Activated CD8-positive, alpha-beta T cell treated with anti-CD3 and anti-CD28 coated beads, Interleukin-2, amount 10 ng/mL, durations not matched to agents 7 days and 5 days (primary cell): ENCODE results near the gene MN1. TPM values are rescaled to one million over a fixed set of nuclear protein-coding genes. Genes with fewer than 3 reads are reported as not detected.

Experiments used
- ATAC-seq: fragments of 150-1000 bp; cut with Tn5 transposase; one replicate; pipeline ENCODE4 v1.10.0; 2021; ENCODE audit warnings: moderate library complexity
- CTCF ChIA-PET: fragments of 350-600 bp; sonication (Branson Sonifier 250); formaldehyde crosslinking; loops from one replicate; lab custom pipeline; 2021; ENCODE audit warnings: antibody characterized with exemption; lab: Charles Lee
- POLR2A ChIA-PET: fragments of 350-600 bp; sonication (Branson Sonifier 250); formaldehyde crosslinking; loops from one replicate; lab custom pipeline; 2021; ENCODE audit warnings: antibody characterized with exemption; lab: Charles Lee
- DNase-seq: peaks from one replicate; pipeline ENCODE4 v3.0.0-alpha.2; 2020
- H3K27ac Mint-ChIP-seq: one replicate; pipeline ENCODE4 v1.8.0; 2021; ENCODE audit warnings: mild to moderate bottlenecking, mixed read lengths
- H3K27me3 Mint-ChIP-seq: one replicate; pipeline ENCODE4 v1.8.0; 2021; ENCODE audit warnings: low read depth, mixed read lengths
- H3K36me3 Mint-ChIP-seq: one replicate; pipeline ENCODE4 v1.8.0; 2021; ENCODE audit warnings: low read depth, mixed read lengths
- H3K4me1 Mint-ChIP-seq: one replicate; pipeline ENCODE4 v1.8.0; 2021; ENCODE audit warnings: low read depth, mixed read lengths
- H3K4me3 Mint-ChIP-seq: one replicate; pipeline ENCODE4 v1.8.0; 2021; ENCODE audit warnings: mild to moderate bottlenecking, mixed read lengths
- H3K9me3 Mint-ChIP-seq: one replicate; pipeline ENCODE4 v1.8.0; 2022; ENCODE audit warnings: mixed read lengths; ENCODE audit not compliant: insufficient read depth
- total RNA-seq, 2 experiments: library from RNA; stranded (reverse); gene quantifications; one replicate each; pipeline ENCODE4 v1.2.3, GENCODE V29; 2021

MN1 gene
- total RNA-seq, 2 experiments from 2014 or later, result 0.11 to 0.13 TPM

- H3K4me1 Mint-ChIP-seq, result no peaks in the 10 kb centered on the region
- POLR2A ChIA-PET, result no interaction called here
- no peak for ATAC-seq
Measured at GRCh38 chr22:27820896-27821866, 19.6 kb upstream of the MN1 start.

GRCh38 chr22:27816552-27816951 is 15.0 kb upstream of the MN1 start:
- no peak overlapping the region for H3K4me3 Mint-ChIP-seq
- ATAC-seq, result no peak
- ChIA-PET POLR2A (no interaction called here), CTCF (no interaction called here)
- H3K36me3 Mint-ChIP-seq, result no peaks in the 10 kb centered on the region
- H3K27ac Mint-ChIP-seq, result no peak overlapping the region
- peaks cover 2% of the 10 kb centered on the region for H3K27me3 Mint-ChIP-seq
- H3K4me1 Mint-ChIP-seq, result no peaks in the 10 kb centered on the region
- no peaks in the 10 kb centered on the region for H3K9me3 Mint-ChIP-seq
- DNase-seq, result no peak

More at GRCh38 chr22:27820896-27821866, 19.6 kb upstream of the MN1 start:
- H3K36me3 Mint-ChIP-seq, result no peaks in the 10 kb centered on the region
- H3K27ac Mint-ChIP-seq, result no peak overlapping the region
- no peaks in the 10 kb centered on the region for H3K9me3 Mint-ChIP-seq
- H3K27me3 Mint-ChIP-seq, result peaks cover 2% of the 10 kb centered on the region
- DNase-seq, result no peak
- CTCF ChIA-PET, result no interaction called here
- H3K4me3 Mint-ChIP-seq, result no peak overlapping the region

- no peaks in the 10 kb centered on the region for H3K4me1 Mint-ChIP-seq
- ATAC-seq, result no peak
- peaks cover 2% of the 10 kb centered on the region for H3K27me3 Mint-ChIP-seq
- H3K27ac Mint-ChIP-seq, result no peak overlapping the region
- no peak for DNase-seq
- CTCF ChIA-PET, result no interaction called here
- POLR2A ChIA-PET, result no interaction called here
- no peaks in the 10 kb centered on the region for H3K36me3 Mint-ChIP-seq
- no peaks in the 10 kb centered on the region for H3K9me3 Mint-ChIP-seq
- H3K4me3 Mint-ChIP-seq, result no peak overlapping the region
Measured at GRCh38 chr22:27815826-27816530, 14.4 kb upstream of the MN1 start.

DNA sequence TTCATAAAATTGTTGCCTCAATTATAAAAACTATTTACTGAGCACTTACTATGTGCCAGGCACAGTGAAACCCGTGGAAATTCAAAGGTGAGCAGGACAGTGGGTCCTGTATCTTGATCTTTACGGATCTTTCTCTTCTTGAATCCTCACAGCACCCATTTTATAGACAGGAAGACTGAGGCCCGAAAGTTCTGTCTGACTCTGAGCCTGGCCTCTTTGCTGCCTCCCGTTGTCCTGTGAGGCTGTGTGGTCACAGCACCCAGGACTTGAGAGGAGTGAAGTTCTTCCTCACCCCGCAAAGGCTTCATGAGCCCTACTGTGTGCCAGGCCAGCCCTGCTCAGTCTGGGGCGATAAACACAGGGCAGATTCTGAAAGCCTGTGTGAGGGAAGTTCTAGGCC is 13.4 kb upstream of the MN1 start:
- ATAC-seq, result no peak
- CTCF ChIA-PET, result no interaction called here
- Mint-ChIP-seq H3K9me3 (no peaks in the 10 kb centered on the region), H3K4me1 (no peaks in the 10 kb centered on the region), H3K27ac (no peak overlapping the region), H3K36me3 (no peaks in the 10 kb centered on the region), H3K4me3 (no peak overlapping the region), H3K27me3 (peaks cover 2% of the 10 kb centered on the region)
- DNase-seq, result no peak
- POLR2A ChIA-PET, result no interaction called here

GRCh38 chr22:27811778-27812177 is 10.2 kb upstream of the MN1 start:
- ChIA-PET POLR2A (no interaction called here), CTCF (no interaction called here)
- Mint-ChIP-seq H3K4me1 (no peaks in the 10 kb centered on the region), H3K4me3 (no peak overlapping the region), H3K27me3 (no peaks in the 10 kb centered on the region), H3K36me3 (no peaks in the 10 kb centered on the region), H3K9me3 (no peaks in the 10 kb centered on the region), H3K27ac (no peak overlapping the region)
- DNase-seq, result no peak
- ATAC-seq, result no peak

DNA sequence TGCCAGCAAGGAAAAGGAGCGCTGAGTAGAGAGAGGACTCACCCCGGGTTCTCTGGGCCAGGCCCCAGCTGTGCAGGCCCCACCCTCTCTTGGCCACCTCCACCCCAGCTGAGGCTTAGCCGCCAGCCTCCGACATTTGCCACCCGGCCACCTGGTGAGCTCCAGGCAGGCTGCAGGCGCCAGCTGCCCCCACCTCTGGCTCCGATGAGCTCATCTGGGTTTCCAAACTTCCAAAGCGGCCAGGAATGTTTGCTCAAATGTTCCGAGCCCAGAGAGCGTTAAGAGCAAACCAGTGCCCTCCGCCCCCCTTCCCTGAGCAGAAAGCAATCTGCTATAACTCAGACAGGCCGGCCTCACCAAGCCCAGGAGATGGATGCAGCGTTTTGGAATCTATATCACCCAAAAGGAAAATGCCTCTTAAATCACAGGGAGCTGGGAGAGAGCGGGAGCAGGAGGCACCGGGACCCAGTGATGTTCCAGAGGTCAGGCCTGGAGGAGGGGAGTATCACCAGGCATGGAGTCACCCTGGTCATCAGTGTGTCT is 9.1 kb upstream of the MN1 start:
- DNase-seq (no peak), ATAC-seq (no peak)
- Mint-ChIP-seq H3K36me3 (no peaks in the 10 kb centered on the region), H3K4me3 (no peak overlapping the region), H3K9me3 (no peaks in the 10 kb centered on the region), H3K27ac (no peak overlapping the region), H3K4me1 (no peaks in the 10 kb centered on the region), H3K27me3 (peaks cover 2% of the 10 kb centered on the region)
- CTCF ChIA-PET, result no interaction called here
- POLR2A ChIA-PET, result no interaction called here

DNA sequence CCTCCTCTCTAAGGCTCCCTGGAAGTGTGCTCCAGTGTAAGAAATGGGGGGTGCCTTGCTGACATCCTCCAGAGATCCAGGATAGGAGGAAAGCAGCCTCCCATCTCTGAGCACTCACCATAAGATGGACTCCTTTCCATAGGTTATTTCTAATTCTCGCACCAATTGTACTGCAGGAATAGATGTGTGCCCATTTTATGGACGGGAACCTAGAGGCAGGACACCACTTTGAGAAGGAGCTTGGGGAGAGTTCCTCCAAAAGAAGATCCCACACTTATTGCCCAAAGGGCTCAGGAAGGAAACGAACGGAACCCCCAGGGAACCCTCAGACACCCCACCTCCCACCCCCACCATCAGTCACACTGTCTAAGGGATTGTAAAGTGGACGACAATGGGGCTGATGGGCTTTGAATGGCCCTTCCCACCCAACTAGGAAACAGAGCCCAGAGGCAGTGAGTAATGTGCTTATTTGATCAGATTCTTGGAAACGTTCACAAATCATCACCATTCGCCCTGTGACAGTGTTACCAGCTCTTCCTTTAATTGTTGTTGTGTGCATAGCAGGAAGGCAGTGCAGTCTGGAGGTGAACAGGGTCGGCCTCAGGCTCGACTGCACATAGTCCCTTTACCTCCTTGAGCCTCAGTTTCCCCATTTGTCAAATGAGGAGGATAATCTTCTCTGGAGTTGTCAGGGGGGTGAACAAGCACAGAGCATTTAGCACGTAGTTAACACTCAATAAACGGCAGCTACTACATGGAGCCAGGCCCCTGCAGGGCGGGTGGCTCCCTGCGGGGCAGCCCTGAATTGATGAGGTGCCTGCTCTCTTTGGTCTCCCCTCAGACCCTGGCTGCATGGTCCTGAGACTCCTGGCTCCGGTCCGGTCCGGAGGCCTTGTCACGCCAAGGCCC is 8.4 kb upstream of the MN1 start:
- POLR2A ChIA-PET, result no interaction called here
- H3K27me3 Mint-ChIP-seq, result peaks cover 9% of the 10 kb centered on the region
- ATAC-seq, result no peak

GRCh38 chr22:27809226-27809603 is 7.7 kb upstream of the MN1 start:
- Mint-ChIP-seq H3K36me3 (no peaks in the 10 kb centered on the region), H3K27me3 (peaks cover 13% of the 10 kb centered on the region), H3K4me1 (no peaks in the 10 kb centered on the region), H3K9me3 (no peaks in the 10 kb centered on the region), H3K27ac (no peak overlapping the region), H3K4me3 (no peak overlapping the region)
- ATAC-seq (no peak), DNase-seq (no peak)
- CTCF ChIA-PET, result no interaction called here
- POLR2A ChIA-PET, result no interaction called here

More for the DNA sequence above, 8.4 kb upstream of the MN1 start:
- no peak for DNase-seq
- Mint-ChIP-seq H3K4me1 (no peaks in the 10 kb centered on the region), H3K27ac (no peak overlapping the region), H3K9me3 (no peaks in the 10 kb centered on the region), H3K4me3 (no peak overlapping the region), H3K36me3 (no peaks in the 10 kb centered on the region)
- CTCF ChIA-PET, result no interaction called here

DNA sequence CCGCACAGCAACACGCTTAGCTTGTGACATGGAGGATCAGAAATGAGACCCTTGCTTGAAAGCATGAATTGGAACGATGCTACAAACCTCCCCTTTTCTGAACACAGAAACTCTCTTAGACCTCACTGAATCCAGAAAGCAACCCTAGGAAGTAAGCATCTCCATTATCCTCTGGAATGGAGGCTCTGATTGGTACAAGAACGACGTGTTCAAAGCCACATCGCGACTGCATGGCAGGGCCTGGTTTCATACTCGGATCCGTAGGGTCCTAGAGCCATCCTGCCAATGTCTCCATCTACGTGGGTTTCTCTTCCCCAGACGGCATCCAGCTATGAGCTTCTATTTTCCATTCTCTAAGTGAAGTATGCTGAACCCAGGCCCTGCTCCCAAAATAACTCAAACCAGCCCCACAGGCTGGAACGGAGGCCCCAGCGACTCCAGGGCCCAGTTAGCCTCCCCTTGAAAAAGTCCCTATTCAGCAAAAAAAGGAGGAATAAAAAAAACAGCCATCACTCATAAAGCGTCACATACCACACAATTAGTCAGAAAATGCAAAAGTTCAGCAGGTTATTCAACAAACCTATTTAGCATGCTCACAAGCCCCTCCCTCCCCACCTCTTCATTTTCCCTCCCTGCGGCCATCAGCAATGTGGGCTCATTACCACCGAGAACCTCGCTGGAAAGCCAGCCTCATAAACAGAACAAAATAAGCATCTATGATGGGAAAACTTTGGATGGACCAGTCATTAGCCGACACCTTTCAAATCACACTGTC is 7.1 kb upstream of the MN1 start:
- Mint-ChIP-seq H3K27ac (no peak overlapping the region), H3K4me1 (no peaks in the 10 kb centered on the region), H3K9me3 (no peaks in the 10 kb centered on the region), H3K4me3 (no peak overlapping the region), H3K27me3 (peaks cover 17% of the 10 kb centered on the region), H3K36me3 (no peaks in the 10 kb centered on the region)
- ChIA-PET POLR2A (no interaction called here), CTCF (no interaction called here)
- DNase-seq, result no peak
- ATAC-seq, result no peak

- Mint-ChIP-seq H3K4me3 (no peak overlapping the region), H3K4me1 (peaks cover 8% of the 10 kb centered on the region), H3K27ac (no peak overlapping the region), H3K27me3 (peaks cover 28% of the 10 kb centered on the region), H3K9me3 (no peaks in the 10 kb centered on the region), H3K36me3 (no peaks in the 10 kb centered on the region)
- CTCF ChIA-PET, result interaction anchor here (1.4 kb wide), 1 partner anchor 1127 kb away, joined by 4 read pairs; no protein-coding TSS in a partner anchor
- DNase-seq (no peak), ATAC-seq (no peak)
- POLR2A ChIA-PET, result no interaction called here
Measured at GRCh38 chr22:27805841-27806240, 4.3 kb upstream of the MN1 start.
